NCI-H2196 treated with DMSO at 0.1 percent for 48 hours (cell line): ENCODE measurements around the gene ITGB2.

Experiments used
- DNase-seq: peaks from one replicate; lab custom pipeline; 2025; ENCODE audit not compliant: unreplicated experiment; lab: John Stamatoyannopoulos, UW

The ITGB2 gene

DNA sequence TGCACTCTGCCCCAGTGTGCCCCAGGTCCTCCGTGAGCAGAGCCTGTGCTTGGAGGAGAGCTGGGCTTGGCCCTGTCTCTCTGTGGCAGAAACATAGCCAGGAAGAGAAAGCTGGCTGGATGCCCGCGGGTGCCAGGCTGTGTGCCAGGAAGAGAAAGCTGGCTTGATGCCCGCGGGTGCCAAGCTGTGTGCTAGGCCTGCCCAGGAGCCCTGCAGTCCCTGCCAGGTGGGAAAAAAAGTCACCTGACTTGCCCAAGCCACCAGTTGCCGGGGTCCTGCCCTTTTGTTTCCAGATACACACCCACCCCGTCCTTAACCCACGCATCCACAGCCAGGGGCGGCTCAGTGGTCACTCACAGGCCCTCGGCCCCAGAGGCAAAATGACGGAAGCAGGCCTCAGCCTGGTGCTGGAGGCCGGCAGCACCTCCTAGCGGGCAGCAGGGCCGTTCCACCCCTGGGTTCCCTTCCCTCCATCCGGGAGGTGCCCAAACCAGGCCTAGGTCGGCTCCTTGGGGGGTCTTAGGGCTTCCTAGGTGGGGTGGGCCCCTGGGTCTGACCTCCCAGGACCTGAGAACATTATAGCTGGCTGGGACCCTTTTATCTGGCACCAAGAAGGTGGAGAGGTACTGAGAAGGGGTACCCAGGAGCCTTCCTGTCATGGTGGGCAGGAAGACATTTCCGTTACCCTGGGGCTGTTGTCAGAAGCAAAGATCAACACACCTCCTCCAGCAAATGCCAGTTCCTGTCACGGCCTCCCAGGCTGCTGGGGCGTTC, 9.1 kb downstream of the ITGB2 start:
- DNase-seq: peak; percentile 78

DNA sequence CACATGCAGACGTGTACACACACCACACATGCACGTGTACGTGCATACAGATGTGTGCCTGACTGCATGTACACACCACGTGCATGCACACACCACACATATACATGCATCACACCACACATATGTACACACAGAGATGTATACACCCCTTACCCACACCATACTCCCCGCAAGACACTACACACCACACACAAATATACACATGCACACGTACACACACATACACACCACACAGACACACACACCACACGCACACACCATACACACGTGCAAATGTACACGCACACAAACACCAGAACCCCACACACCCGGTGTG, 9.7 kb downstream of the ITGB2 start:
- no peak for DNase-seq

DNA sequence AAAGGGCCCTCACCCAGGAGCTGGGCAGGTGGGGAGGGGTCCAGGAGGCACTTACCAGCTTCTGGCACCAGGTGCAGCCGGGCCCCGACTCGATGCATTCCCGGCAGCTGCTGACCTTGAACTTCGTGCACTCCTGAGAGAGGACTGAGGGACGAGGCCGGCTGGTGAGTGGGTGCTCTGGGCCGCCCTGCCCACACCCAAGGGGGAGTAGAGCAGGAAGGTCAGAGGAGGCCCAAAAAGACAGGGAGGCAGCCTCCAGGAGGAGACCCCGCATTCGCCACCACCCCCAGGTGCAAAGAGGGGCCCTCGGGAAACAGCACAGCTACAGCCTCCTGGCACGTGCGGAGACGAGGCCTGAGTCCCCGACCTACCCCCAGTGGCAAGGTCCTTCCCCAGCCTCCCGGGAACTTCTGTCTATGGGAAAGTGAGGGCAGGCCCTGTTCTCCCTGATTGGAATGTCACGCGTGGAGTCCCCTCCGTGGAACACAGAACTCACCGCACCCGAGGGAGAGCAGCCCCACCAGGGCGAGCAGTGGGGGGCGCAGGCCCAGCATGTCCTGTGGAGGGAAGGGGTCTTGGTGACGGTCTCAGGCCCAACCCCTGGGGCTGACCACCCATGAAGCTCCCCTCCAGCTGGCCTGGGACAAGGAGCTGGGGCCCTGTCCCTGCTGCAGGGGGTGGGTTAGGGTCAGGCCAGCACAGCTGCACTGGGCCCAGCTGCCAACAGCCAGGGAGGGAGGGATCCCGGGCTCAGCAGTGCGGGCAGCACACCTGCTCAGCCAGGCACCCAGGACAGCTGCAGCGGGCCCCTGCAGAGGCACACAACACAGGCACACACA, 10.3 kb downstream of the ITGB2 start:
- no peak for DNase-seq

DNA sequence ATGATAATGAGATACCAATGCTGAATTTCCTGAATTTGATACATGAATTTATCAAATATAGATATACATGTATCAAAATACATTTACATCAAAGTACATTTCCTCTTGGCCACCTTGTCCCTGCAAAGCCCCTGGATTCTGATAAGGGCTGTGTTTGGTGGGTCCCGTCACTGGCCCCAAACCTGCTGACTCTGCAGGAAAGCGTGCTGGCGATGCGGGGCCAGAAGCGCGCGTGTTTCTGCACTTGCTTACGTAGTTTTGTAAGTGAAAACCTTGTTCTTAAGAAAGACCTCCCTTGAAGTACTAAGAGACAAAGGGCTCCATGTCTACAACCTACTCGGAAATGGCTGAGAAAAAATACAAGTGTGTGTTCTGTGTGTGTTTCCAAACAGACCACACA, 11.0 kb downstream of the ITGB2 start:
- DNase-seq: no peak

DNA sequence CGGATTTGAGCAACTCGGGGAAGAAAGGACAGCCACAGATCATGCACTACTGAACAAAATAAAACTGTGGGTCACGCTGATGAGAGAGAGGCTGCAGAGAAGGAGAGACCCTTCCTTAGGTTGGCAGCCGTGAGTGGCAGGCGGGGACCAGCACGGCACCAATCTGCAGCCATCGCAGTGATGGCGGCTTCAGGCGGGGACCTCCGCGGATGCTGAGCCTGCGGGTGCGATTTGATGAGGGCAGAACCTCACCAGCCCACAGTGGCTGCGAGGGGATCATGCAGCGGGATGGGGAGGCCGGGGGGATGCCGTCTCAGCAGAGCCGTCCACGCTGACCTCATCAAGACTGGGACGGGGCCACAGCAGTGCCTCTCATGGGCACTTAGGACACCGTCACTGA, 11.8 kb downstream of the ITGB2 start:
- no peak for DNase-seq

DNA sequence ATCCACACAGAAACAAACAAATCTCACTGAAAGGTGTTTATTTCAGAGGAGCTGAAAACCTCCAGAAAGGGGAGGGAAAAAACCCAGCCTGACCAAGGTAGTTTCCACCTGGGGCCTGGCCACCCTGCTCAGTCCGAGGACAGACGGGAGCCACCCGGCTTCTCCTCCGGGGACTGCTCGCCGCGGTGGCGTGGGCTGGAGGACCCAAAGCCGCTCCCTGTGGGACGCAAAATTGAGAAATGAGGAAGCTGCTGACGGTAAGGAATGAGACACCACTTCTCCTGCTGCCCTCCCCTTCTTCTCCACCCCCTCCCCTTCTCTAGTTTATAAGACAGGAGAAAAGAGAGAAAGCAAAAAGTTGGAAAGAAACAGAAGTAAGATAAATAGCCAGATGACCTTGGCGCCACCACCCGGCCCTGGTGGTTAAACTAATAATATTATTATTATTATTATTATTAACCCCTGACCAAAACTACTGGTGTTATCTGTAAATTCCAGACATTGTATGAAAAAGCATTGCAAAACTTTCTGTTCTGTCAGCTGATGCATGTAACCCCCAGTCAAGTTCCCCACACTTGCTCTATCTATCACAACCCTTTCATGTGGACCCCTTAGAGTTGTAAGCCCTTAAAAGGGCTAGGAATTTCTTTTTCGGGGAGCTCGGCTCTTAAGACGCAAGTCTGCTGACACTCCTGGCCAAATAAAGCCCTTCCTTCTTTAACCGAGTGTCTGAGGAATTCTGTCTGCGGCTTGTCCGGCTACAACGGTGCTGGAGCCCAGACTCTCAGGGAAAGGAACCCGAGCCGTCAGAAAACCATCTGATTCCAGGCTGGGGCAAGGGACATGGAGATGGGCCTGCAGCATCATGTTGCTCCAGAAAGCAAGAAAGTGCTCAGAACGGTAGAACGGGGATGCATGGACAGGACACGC, 12.5 kb downstream of the ITGB2 start:
- no peak for DNase-seq

DNA sequence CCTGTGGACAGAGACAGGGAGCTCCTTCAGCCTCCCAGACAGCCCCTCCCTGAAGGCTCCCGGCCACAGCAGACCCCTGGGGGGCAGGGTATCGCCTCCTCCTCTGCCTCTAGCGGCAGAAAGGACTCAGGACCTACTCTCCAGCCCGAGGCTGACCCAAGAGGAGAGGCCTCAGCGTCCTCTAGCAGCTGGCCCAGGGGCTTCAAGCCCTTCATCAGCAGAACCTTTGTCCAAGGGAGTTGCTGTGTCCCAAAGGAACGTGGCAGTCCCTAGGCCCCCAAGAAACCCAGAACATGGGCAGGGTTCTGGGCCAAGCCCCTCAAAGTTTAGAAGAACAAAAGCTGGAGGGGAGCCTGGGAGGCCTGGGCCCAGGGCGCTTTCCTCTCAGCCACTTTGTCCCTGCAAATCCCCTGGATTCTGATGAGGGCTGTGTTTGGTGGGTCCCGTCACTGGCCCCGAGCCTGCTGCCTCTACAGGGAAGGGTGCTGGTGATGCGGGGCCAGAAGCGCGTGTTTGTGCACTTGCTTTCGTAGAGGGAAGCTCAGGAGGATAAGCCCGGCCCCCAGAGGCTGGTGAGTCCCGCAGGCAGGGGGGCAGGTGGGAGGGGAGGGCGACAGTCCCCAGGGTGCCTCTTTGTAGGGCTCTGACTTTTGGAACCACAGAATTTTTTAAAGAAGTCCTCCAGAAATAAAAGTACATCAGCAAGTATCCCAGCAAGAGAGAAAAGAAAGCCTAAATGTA, 13.3 kb downstream of the ITGB2 start:
- DNase-seq: no peak

DNA sequence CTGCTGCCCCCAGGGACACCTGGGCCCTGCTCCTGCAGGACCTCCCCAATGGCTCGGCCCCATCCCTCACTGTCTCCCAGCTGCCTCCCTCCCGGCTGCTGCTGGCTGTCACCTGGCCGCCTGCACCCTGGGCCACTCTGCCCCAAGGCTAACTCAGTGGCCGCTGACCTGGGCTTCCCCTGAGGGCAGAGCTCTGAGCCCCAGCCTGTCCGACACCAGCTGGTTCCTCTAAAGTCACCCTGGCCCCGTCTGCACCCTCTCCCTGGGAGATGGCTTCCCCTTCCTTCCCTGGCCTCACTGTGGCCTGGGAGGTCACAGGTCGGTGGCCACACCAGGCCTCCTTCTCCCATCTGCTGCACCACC, 15.0 kb downstream of the ITGB2 start:
- DNase-seq: no peak

DNA sequence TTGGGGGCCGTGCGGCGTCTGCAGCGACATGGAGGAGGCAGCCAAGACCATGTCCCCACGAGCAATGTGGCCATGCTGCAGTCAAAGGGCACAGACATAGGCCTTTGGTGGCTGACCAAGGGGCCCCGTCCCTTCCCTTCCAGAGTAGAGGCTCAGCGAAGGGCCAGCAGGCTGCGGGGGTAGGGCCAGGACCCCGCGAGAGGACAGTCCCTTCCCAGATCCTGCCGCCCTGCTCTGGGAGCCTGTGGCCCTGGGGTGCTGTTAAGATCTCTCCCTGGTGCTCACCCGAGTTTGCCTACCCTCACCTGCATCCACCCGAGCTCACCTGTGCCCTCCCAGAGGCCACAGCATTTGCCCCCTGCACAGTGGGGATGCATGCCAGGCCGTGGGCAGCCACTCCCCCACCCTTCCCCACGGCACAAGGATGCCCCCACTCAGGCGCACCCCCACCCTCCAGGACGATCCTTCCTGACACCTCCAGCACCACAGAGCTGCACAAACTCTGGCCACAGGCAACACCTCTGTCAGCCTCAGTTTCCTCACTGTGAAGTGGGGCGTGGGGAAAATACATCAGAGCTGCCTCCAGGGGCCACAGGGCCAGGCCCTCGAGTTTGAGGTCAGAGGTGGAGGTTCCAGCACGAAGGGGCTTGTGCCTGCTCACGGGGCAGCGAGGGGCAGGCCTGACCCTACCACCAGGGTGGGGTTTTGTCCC, 15.5 kb downstream of the ITGB2 start:
- no peak for DNase-seq

DNA sequence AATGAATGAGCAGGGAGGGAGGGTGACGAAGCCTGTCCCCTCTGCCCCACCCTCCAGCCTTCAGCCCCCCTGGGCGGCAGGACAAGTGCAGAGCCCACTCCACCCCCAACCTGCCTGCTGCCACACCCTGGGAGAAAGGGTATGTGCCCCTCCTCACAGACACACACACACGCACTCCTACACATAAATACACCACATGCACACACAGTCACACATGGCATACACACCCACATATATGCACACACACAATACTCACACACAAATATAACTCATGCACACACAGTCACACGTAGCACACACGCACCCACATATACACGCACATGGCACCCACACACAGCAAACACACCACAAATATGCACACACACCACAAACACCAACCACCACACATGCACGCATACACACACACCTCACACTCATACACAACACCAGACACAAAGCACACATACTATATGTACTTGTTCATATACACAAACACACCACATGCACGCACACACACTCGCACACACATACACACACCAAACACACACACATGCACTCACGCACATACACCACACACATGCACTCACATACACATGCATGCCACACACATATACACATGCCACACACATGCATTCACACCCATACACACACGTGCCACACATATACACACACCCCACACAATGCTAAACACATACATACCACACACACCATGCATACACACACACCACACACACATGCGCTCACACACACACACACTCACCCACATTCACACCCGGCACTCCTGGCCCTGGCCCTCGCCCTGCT, 16.4 kb downstream of the ITGB2 start:
- no peak for DNase-seq

DNA sequence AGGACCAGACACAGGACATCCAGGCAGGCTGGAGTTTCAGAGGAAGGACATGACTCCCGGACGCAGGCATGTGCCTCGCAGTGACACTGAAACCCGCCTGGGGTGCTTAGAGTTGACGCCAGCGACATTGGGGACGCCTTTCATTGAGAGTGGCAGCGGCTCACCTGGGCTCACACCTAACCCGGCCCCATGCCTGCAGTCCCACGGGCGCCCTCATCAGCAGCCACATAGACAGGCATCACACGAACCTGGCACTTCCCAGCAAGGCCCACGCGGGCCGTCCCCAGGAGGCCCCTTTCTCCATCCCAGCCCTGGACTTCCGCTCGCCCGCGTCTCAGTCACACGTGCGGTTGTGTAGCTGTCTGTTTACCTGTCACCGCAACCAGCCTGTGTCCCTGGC, 17.0 kb downstream of the ITGB2 start:
- DNase-seq: no peak

DNA sequence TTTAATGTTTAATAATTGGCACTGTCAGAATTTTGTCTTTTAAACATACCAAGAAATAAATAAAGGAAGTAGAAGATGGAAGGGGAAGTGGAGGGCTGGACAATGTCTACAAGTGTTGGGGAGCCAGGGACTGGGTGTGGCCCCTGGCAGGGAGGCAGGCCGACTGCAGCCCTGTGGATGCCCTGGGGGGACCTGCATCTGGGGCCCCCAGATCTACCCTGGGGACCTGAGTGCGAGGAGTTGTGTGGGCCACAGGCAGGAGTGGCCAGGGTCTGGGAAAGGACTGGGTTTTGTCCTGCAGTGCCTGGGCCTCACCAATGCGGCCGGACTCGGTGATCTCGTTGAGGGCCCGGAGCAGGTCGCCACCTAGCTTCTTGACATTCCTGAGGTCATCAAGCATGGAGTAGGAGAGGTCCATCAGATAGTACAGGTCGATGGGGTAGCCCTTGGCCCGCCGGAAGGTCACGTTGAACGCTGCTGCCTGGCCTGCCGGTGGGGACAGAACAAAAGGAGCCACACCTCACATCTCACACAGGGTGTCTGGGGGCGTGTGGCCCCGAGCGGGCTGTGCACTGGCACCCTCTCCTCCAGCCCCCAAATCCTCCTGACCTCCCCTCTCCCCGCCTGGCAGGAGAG, 17.5 kb downstream of the ITGB2 start:
- DNase-seq: no peak

DNA sequence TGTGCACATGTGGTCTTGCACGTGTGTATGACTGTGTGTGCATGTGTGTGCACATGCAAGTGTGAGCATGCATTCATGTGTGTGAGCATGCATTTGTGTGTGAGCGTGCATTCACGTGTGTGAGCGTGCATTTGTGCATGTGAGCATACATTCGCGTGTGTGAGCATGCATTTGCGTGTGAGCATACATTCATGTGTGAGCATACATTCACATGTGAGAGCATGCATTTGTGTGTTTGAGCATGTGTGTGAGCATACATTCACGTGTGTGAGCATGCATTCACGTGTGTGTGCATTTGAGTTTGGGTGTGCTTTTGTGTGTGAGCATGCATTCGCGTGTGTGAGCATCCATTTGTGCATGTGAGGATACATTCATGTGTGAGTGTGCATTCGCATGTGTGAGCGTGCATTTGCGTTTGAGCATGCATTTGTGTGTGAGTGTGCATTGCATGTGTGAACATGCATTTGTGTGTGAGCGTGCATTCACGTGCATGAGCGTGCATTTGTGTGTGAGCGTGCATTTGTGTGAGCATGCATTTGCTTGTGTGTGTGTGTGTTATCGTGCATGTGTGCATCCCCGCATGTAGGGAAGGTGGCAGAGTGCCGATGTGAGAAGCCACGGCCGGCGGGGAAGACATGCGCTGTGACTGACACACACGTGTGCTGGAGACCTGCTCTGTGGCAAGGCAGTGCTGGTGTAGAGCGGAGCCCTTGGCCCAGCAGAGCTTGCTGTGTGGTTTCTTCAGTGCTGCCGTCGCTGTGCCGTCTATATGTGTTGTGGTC, 18.2 kb downstream of the ITGB2 start:
- no peak for DNase-seq

DNA sequence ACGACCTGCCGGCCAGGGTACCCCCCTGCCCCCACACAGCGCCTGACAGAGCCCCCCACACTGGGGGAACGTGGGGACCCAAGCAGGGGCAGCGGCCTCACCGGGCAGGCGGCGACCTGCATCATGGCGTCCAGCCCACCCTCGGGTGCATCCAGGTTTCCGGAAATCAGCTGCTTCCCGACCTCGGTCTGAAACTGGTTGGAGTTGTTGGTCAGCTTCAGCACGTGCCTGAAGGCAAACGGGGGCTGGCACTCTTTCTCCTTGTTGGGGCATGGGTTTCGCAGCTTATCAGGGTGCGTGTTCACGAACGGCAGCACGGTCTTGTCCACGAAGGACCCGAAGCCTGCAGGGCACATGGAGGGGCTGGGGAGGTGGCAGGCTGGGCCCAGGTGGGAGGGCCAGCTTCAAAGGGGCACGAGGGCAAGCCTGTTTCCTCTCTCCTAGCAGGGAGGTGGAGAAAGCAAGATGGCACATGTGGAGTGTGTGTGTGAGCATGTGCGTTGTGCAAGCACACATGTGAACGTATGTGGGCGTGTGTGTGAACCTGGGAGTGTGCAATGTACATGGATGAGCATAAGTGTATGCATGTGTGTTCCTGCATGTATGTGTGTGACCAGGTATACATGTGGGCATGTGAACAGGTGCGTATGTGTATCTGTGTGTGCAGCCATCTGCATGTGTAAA, 19.2 kb downstream of the ITGB2 start:
- no peak for DNase-seq

DNA sequence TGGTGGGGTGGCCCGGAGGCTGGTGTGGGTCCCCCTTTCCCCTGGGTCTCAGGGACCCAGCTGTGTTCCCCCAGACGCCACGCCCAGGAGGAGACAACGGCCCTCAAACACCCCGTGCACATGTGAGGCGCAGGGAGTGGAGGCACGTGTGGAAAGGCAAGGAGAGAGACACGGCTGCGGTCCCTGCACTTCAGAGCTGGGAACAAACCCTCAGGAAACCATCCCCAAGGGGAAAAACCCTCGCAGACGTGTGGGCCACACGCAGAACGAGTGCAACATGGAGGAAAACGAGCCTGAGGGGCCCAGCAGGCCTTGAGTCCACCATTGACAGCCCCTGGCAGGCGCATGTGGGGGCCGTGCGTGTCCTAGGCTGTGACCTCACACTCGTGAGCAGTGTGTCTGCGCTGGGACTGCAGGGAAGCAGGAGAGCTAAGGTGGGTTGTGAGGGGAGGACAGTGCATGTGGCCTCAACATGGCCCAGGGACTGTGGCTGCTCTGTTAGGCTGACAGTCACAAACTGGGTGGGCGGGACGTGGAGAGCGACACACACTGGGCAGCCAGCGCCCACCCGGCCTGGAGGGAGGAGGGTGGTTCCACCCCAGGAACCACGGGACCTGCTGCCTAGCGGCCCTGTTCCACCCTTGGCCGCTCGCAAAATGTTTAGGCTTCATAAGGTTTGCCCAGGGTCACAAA, 20.0 kb downstream of the ITGB2 start:
- no peak for DNase-seq

DNA sequence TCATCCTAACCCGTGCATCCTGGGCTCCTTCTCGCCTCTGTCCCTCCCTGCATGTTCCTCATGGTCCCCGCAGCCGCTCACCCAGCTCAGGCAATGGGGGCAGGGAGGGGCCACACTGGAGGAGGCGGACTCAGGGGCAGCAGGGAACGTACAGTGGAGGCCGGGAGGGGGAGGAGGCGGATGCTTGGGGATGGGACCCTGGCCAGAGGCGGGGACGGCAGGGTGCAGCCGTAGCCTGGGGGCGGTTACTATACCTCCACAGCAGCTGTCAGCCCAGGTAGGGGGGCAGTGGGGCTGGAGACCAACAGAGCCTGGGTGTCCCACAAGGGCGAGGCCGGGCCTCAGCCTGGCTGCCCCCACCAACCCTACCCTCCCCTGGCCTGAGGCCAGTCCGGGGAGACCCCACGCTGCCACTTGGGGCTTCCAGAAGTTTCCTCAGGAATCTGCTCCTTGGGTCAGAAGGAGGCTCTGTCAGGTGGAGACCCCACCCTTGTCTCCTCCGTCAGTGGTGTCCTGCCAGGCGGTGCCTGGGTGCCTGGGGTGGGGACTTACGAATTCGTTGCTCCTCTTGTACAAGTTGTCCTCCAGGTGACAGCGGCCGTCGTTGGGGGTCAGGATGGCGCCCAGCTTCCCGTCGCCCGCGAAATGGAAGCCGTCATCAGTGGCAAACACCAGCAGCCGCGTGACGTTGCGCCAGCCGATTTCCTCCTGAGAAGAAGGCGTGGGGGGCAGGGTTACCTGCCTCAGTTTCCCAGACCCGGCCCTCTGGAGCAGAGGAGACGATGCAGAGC, 20.7 kb downstream of the ITGB2 start:
- DNase-seq: no peak
